Activated naive CD4-positive, alpha-beta T cell treated with Interleukin-2 at 50 U/mL for 16 hours (primary cell): ENCODE results near the gene ASPSCR1.
"Not testable (repeated sequence)": the region's sequence is repeated elsewhere in the genome, so short reads cannot be mapped to it uniquely, and the experiment has no call there.

ENCODE experiments used
- DNase-seq: peaks from one replicate; pipeline ENCODE4 v3.0.0-alpha.2; 2020

The ASPSCR1 gene

DNA sequence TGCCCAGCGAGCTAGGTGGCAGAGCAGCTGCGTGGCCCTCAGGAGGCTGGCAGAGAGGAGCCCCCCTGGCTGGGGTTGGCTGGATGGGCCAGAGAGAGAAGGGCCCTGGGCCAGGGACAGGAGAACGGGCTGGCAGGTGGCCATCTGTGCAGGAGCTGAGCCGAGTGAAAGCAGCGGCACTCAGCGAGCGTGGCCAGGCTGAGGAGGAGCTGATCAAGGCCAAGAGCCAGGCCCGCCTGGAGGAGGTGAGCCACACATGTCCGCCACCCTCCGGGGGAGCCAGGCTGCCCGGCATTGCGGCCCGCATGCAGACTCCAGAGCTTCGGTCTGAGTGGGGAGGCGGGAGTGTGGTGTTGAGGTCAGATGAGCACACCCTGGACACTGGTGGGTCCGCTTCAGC, 52.0 kb downstream of the ASPSCR1 start:
- DNase-seq, result no peak

DNA sequence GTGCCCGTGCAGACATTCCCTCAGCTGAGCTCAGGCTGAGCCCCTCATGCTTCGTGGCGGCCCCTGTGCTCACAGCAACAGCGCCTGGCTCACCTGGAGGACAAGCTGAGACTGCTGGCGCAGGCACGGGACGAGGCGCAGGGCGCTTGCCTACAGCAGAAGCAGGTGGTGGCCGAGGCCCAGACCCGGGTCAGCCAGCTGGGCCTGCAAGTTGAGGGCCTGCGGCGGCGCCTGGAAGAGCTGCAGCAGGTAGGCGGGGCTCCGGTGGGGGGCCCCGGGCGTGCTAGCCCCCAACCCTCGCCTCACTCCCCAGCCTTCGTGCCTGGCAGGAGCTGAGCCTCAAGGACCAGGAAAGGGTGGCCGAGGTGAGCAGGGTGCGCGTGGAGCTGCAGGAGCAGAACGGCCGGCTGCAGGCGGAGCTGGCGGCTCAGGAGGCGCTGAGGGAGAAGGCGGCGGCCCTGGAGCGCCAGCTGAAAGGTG, 52.6 kb downstream of the ASPSCR1 start:
- DNase-seq, result no peak

DNA sequence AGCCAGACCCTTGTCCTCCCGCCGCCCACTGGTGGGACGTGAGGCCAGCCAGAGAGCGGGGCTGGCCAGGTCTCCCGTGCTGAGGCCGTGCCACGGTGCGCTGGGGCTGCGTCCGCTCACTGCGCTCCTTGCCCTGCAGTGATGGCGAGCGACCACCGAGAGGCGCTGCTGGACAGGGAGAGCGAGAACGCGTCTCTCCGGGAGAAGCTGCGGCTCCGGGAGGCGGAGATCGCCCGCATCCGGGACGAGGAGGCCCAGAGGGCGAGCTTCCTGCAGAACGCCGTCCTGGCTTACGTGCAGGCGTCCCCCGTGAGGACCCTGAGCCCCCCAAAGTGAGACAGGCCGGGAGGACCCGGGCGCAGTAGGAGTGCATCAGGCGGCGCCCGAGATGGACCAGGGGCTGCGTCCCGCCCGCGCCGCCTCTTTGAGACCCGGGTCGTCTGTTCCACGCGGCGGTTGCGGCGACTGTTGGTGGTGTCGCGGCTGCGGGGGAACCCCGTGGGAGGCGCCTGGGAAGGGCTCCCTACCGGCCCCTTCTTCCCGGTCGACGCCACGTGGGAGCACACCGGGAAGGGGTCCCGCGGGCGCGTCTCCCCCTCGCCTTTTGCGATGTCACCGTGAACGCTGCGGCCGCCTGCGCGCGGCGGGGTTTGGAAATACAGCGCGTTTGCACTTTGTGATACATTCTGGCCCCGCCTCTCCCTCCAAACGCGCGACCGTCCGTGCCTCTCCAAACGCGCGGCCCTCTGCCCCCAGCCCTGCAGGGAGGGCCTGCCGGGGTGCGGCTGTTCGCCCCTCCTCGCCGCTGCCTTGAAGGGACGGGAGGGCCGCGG, 53.3 kb downstream of the ASPSCR1 start:
- peak; percentile 80 for DNase-seq

DNA sequence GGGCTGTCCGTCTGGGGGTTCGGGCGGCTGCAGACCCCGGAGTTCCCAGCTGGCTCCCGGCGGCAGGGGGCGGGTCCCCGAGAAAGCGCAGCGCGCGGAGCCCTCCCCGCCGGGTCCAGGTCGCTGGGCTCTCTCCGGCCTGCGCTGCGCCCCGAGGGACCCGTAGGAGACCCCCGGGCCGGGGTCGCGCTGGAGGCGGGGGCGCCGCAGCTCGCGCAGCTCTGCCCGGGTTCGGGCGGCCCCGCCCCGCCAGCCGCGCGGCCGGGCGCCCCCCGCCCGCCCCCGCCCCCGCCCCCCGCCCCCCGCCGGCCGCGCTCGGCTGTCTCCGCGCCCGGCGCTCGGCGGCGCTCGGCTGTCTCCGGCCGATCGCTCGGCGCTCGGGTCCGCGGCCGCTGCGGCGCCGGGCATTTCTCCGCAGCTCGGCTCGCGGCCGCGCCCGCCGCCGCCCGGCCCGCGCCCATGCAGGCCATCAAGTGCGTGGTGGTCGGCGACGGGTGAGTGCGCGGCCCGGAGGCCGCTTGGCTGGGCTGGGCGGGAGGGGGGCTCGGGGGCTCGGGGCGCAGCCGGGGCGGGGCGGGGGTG, 54.0 kb downstream of the ASPSCR1 start, which contains the start of gene RAC3:
Gene RAC3, plus strand, starts transcription at position 376 of the 582 bp plus-strand sequence. Its CDS starts 84 bp downstream, at position 460.
- no peak for DNase-seq

DNA sequence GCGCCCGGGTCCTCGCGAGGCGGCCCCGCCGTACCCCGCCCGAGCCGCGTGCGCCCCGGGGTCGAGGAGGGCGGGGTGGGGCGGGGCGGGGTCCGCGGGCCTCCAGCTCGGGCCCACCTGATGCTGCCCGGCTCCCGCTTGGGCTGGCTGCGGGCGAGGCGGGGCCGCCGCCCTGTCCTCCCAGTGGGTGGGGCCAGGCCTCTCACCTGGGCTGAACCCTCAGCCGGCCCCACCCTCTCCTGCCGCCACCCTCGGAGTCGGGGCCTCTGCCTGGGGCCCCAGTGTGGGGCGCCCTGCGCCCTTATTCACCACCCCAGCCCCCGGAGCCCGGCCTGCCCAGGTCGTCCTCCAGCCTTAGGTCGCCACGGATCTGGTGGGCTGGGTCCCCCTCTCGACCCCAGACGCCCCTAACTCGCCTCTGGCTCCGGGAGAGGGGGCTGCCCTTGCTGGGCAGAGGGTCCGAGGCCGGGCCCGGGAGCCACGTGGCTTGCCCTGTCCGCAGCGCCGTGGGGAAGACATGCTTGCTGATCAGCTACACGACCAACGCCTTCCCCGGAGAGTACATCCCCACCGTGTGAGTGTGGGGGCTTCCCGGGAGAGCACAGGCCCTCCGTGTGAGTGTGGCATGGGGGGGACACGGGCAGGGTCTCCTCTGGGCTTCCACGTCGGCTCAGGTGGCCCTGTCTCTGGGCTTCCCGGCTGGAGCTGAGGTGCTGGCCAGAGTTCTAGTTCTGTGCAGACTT, 54.6 kb downstream of the ASPSCR1 start:
- DNase-seq, result peak; percentile 37

DNA sequence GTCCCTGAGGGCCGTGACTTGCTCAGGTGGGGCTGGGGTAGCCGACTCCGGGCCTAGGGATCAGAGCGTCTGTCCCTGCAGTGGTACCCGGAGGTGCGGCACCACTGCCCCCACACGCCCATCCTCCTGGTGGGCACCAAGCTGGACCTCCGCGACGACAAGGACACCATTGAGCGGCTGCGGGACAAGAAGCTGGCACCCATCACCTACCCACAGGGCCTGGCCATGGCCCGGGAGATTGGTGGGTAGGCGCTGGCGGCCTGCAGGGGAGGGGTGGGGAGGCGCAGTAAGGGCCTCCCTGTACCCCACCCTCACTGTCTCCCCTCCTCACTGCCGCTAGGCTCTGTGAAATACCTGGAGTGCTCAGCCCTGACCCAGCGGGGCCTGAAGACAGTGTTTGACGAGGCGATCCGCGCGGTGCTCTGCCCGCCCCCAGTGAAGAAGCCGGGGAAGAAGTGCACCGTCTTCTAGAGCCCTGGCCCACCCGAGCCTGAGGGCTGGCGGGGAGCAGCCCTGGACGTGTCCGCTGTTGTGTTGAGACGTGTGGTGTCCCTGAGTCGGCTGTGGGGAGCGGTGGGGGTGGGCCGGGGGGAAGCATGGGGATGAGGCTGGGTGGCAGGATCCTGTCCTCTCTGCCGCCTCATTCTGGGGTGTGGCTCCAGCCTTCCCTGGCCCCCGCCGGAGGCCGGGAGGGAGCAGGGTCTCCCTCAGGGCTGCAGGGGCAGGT, 56.1 kb downstream of the ASPSCR1 start:
- no peak for DNase-seq

DNA sequence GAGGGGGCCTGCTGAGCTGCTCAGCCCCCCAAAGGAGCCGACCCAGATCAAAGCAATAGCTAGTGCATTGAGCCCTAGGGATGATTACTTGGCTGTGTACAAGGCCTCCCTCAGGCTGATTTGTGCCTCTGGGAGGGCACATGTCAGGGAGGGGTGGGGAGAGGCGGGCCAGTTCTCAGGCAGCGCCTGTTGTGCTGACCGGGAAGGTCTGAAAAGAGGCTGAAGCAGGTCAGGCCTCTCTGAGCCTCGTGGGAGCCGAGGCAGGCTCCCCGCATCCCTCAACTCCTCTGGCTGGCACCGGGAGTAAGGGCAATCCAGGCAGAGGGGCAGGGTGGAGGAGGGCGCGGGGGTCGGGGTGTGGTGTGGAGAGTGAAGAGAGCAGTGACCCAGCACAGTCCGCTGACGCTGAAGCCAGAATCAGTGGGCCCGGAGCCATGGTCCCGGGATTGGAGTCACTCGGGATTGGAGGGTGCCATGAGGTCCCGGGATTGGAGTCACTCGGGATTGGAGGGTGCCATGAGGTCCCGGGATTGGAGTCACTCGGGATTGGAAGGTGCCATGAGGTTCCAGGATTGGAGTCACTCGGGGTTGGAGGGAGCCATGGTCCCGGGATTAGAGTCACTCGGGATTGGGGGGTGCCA, 57.1 kb downstream of the ASPSCR1 start:
- no peak for DNase-seq

DNA sequence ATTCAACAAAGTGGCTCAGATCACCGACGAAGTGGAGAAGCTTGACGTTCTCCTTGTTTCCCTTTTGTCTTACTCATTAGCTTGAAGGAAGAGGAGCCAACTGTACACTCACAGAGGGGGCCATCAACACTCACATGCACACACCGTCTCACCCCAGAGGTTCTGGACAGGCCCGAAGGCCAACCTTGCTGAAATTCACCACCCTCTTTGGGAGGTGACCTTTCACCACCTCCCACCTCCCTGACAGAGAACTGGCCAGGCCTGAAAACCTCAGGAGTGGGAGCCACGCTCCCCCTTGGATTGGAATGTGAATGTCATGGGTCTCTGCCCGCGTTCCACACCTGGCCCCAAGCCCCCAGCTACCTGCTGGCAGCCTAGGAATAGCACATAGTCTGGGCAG, 58.1 kb downstream of the ASPSCR1 start:
- no peak for DNase-seq

DNA sequence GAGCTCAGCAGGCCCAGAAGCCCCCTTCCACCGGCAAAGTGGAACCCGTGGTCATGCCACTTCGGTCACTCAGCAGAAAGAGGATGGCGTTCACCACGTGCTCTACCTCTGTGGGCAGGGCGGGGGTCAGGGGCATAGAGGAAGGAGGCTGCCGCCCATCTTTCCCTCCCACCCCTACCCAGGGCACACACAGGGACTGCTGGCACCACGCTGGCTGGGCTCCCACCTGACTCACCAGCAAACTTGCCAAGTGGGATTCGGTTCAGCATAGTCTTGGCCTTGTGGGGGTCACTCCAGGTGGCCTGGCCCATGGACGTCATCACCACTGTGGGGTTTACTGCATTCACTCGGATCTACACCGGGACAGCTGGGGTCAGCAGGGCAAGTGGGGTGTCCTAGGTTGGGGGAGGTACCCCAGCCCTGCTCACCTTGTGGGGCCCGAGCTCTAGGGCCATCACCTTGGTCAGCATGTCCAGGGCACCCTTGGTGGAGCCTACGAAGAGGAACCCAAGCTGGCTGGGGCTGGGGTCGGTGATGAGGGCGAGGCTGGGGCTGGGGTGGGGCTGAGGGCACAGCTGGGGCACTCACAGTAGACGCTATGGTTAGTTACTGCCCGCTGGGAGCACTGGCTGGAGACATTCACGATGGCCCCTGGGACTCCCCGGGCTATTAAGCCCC, 58.7 kb downstream of the ASPSCR1 start:
- no peak for DNase-seq

DNA sequence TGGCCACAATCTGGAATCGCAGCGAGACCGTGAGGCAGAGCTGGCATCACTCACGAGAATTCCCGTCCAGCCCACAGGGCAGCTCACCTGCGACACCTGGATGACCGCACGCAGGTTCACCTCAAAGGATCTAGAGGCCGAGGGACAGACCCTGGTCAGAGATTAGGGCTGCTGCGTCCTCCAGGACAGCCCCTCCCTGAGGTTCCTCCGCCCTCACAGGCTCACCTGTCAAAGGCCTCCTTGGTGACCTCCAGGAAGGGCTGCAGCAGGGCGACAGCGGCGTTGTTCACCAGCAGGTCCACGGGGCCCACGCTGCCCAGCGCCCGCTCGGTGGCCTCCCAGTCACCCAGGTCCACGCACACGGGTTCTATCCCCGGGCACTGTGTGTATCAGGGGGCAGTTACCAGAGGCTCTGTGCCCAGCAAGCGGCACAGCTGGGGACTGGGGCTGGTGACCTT, 59.2 kb downstream of the ASPSCR1 start:
- DNase-seq, result no peak

DNA sequence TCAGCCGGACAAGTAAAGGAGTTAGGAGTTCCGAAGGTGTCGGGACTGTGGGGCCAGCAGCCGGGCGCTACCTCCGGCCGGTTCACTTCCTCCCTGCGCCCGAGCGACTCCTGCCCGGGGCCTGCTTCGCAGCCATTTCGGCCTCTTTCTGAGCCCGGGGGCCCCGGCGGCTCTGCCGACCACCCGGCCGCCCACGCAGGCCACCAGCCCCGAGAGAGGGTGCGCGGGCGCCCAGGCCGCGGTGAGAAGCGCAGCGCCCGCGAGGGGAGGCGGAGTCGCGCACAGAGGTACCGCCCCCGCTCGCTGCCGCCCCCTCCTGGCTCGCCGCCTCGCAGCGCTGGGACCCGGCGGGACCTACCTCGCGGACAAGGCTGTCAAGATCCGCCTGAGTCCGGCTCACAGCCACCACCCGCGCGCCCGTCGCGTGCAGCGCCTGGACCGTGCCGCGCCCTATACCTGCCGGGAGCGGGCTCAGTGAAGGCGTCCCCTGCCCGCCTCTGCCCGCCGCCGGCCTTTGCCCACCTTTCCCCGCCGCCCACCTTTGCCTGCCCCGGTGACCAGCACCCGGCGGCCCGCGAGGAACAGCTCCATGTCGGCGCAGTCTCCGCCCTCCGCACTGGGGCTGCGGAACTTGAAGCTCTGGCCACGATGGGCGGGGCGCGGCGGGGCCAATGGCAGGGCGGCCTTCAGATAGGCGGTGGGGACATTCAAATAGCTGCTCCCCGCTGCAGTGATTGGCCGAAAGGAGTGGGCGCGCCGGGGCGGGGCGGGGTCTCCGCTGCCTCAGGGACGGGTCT, 59.9 kb downstream of the ASPSCR1 start, which contains the start of gene DCXR:
Gene DCXR, minus strand, starts transcription at position 606 of the 797 bp plus-strand sequence. Its CDS starts 15 bp downstream, at position 591.
- peak; percentile 96 for DNase-seq

DNA sequence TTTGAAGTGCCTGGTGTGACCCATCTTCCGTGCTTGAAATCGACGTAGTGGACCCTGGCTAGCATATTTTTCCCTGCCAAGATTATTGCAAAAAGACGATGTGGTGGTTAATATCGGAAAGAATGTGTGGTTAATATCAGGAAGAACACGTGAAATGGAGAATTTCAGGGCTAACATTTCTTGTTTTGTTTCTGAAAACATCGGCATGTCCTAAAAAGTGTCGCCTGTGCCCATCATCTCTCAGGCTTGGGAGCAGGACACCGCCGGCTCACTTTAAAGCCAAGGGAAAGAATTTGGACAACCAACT, 60.4 kb downstream of the ASPSCR1 start:
- DNase-seq, result no peak

DNA sequence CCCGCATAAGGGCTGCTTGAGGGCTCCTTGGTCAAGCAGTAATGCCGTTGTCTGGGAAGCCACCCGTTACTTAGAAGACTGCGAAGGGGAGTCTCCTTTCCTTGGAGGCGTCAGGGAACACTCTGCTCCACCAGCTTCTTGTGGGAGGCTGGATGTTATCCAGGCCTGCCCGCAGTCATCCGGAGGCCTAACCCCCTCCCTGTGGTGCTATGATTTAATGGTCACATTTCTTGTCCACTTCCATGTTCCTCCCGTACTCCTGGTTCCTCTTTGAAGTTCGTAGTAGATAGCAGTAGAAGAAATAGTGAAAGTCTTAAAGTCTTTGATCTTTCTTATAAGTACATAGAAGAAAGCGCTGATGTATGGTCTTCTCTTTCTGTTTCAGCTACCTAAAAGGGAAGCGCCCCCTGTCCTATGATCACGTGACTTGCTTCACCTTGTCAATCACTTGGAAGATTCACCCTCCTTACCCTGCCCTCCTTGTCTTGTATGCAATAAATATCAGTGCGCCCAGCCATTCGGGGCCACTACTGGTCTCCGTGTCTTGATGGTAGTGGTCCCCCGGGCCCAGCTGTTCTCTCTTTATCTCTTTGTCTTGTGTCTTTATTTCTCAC, 61.5 kb downstream of the ASPSCR1 start:
- DNase-seq, result not testable (repeated sequence)

DNA sequence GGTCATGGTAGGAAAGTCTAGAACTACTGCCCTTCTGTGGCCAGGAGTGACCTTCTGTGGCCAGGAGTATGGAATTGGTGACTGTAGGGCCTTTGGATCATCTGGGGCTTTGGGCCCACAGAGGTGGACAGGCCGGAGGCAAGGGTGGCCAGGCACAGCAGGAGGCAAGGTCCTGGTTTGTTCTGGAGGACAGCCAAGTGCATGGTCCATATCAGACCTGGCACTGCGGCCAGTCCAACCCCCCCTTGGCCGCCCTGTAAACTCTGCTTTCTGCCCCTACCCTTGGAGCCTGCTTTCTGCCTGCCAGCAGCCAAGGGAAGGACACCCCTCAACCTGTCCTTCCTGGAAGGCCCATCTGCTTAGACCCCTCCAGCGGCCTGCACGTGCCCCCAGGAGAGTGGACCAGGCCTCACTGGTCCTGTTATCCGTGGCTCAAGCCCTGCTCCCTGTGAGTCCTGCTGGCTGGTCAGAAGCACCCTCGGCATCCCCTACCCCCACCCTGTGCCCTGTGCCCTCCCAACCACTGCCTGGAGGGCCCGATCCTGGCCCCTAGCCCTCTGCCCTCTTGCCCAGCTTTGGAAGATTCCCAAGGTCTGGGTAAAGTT, 62.4 kb downstream of the ASPSCR1 start:
- DNase-seq, result no peak

DNA sequence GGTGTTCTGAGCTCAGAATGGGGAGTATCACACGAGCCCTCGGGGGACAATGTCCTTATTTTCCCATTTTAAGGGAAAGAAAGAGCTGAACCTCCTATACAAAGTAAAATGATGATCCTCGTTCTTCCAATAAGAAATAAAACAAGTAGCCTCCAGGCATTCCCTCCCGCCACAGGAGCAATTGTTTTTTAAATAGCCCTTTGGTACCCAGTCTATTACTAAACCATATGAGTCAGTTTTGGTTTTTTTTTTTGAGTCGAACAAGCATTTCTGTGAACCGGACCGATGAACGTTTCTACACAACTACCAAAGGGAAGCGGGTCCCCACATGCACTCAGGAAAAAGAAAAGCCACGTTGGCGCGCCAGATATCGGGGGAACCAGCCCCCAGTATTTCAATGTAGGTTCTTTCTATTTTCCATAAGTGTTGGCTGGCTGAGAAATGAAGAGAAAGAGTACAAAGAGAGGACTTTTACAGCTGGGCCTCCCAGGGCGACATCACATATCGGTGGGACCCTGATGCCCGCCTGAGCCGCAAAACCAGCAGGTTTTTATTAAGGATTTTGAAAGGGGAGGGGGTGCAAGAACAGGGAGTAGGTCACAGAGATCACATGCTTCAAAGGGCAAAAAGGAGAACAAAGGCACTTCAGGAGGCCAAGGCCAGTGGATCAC, 63.9 kb downstream of the ASPSCR1 start:
- no peak for DNase-seq

DNA sequence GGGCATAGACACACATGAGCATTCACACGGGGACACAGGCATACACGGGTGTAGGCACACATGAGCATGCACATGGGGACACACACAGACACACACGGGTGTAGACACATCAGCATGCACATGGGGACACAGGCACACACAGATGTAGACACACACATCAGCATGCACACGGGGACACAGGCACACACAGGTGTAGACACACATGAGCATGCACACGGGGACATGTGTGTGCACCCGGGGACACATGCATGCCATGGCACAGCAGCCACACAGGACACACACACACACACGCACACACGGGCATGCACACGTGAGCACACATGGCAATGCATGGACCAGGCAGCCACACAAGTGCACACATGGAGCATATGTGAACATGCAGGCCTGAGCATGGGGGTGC, 65.2 kb downstream of the ASPSCR1 start:
- DNase-seq, result no peak

DNA sequence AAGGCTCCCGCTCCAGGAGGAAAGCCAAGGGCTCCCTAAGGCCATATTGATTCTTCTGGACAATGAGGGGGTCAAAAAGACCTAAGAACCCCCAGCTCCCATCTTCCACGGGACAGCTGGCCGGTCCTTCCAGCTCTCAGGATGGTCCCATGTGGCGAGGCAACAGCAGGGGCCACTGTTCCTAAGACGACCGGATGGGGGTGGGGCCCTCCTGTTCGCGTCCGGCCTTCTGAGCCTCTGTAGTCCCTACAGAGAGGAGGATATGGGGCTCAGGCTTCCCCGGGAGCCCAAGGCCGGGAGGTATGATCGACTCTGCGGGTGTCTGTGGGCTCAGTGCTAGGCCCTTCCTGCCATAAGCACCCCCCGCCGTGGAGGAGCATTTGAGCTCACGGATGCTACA, 66.1 kb downstream of the ASPSCR1 start:
- no peak for DNase-seq

DNA sequence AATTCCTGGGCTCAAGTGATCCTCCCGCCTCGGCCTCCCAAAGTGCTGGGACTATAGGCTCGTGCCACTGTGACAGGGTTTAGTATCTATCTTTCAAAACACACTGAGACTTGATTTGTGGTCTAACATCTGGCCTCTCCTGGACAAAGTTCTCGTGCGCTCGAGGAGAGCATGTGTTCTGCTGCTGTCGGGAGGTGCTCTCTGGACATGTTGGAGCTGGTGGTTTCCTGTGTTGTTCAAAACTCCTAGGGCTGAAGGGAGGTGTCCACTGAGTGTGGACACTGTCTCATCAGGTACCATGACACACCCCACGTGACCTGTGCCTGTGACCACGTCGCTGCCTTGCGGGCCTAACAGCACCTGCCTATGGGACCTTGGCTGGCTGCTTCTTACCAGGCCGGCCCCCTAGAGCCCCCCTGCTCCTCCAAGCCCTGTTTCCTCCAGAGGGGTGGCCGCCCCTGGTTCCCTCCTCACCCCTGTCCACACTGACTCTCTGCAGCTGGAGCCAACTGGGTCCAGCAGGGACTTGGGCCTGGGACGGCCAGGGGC, 68.6 kb downstream of the ASPSCR1 start:
- DNase-seq, result no peak

DNA sequence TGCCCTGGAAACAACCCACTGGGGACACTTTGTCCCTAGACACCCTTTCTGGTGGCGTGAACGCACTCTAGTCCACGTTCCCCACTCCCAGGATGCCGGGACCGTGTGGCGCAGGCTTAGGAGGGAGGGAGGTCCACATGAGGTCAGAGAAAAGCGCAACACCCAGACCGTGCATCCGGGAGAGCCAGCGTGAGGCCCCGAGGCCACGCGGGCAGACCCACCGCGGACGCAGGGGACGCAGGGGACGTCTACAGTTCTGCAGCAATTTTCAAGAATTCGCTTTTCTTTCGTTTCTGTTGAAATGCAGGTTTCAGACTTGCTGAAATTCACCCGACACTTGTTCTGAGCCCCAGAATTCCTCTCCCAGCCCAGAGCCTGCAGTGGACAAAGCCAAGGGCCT, 69.5 kb downstream of the ASPSCR1 start:
- DNase-seq, result no peak
